Measurements from ENCODE around the gene RETREG2. TPM values are rescaled to one million over a fixed set of nuclear protein-coding genes. Genes with fewer than 3 reads are reported as not detected.

The RETREG2 gene
- total and polyA plus RNA-seq, 2 of the 8 experiments (the other 6 are each of a cell fraction or from before 2014, with no cell fraction given), result 51.3 to 67.4 TPM

DNA sequence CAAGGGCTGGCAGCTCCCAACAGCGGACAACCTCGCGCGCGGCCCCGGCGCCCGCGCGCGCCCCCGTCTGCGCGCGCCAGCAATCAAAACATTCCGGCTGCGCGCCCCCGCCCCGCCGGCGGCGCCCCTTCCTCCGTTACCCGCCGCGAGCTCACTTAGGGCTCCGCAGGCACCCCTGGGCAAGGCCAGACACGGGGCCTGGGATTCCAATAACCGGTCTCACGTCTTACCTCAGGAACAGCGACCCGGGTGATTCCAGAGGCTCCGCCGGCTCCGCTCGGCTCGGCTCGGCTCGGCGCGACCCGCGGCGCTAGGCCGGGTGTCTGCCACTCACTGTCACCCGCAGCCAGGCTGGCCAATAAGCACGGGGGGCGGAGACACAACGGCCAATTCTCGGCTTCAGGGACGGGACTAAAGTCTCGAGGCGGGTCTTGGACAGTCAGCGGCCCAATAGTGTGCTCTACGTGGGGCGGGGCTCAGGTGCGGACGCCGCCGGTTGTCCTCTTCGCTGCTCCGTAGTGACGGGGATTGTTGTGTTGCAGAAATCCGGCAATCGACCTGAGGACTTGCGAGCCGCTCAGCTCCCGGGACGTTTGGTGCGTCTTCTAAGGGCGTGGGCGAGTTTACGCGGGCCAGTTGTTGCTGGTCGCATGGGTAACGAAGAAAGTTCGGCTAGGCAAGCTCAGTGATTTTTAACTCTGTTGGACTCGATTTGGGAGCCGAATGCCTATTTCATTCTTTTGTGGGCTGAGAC, 51.4 kb downstream of the RETREG2 start, which contains the start of the genes ANKZF1 and ATG9A (continued):
- TF ChIP-seq POLR2AphosphoS5 (IDR thresholded peaks at IDR 0.05; ENCODE audit: low read depth, low read length) (peak; percentile 82), RBBP5 (IDR thresholded peaks at IDR 0.05; ENCODE audit: borderline replicate concordance, low read depth, low read length) (peak; percentile 26; the same call in 1 of the 2 replicates), RAD21 (IDR thresholded peaks at IDR 0.05 in 1 of 2, conservative IDR thresholded peaks at IDR 0.05 in 1 of 2; ENCODE audit: low read depth in 2 of 2, low read length in 2 of 2) (peak in 1 of 2 experiments; percentile 6; a peak in 1 of 4 replicates), PHF8 (conservative IDR thresholded peaks at IDR 0.05; ENCODE audit: low read depth, low read length) (peak; percentile 48; the same call in 1 of the 2 replicates), POLR2A (IDR thresholded peaks at IDR 0.05; ENCODE audit: control extremely low read depth in 1 of 2, low read depth in 2 of 2, low read length in 2 of 2) (peak; percentile 79 to 90), BCL11A (IDR thresholded peaks at IDR 0.05; ENCODE audit: low read depth in 2 of 2, low read length in 2 of 2) (no peak), SP2 (IDR thresholded peaks at IDR 0.05; ENCODE audit: low read length) (peak; percentile 67; the same call in 1 of the 2 replicates), TAF1 (IDR thresholded peaks at IDR 0.05; ENCODE audit: low read depth, low read length) (peak; percentile 93), TBP (IDR thresholded peaks at IDR 0.05; ENCODE audit: low read depth, low read length) (peak; percentile 90), KDM5A (IDR thresholded peaks at IDR 0.05; ENCODE audit: low read length) (0 out of 2 replicates have a peak, but pooled peaks have one; percentile 11), ASH2L (IDR thresholded peaks at IDR 0.05; ENCODE audit: low read length) (peak; percentile 48), MAFK (IDR thresholded peaks at IDR 0.05; ENCODE audit: low read depth, low read length) (no peak), KDM1A (IDR thresholded peaks at IDR 0.05; ENCODE audit: borderline replicate concordance, low read length) (no peak), CTBP2 (IDR thresholded peaks at IDR 0.05; ENCODE audit: borderline replicate concordance, insufficient read depth, insufficient read length, low read length) (peak; percentile 63), CBX8 (IDR thresholded peaks at IDR 0.05; ENCODE audit: borderline replicate concordance, low read depth, low read length) (no peak), GABPA (IDR thresholded peaks at IDR 0.05; ENCODE audit: borderline replicate concordance, insufficient read depth, low read length) (no peak), CREB1 (IDR thresholded peaks at IDR 0.05) (peak; percentile 89)
- TF ChIP-seq, protein P1, sequence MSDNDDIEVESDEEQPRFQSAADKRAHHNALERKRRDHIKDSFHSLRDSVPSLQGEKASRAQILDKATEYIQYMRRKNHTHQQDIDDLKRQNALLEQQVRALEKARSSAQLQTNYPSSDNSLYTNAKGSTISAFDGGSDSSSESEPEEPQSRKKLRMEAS (IDR thresholded peaks at IDR 0.05), result peak; percentile 48; the same call in 1 of the 2 replicates
- TF ChIP-seq, protein P2, sequence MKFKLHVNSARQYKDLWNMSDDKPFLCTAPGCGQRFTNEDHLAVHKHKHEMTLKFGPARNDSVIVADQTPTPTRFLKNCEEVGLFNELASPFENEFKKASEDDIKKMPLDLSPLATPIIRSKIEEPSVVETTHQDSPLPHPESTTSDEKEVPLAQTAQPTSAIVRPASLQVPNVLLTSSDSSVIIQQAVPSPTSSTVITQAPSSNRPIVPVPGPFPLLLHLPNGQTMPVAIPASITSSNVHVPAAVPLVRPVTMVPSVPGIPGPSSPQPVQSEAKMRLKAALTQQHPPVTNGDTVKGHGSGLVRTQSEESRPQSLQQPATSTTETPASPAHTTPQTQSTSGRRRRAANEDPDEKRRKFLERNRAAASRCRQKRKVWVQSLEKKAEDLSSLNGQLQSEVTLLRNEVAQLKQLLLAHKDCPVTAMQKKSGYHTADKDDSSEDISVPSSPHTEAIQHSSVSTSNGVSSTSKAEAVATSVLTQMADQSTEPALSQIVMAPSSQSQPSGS (IDR thresholded peaks at IDR 0.05; ENCODE audit: low read length), result peak; percentile 50; the same call in 1 of the 2 replicates

All from H1 (cell line).